GM19240 (cell line): ENCODE measurements around the gene BEST3.
"Not testable (repeated sequence)": the region's sequence is repeated elsewhere in the genome, so short reads cannot be mapped to it uniquely, and the experiment has no call there.

Experiments
- DNase-seq: peaks from one replicate; pipeline ENCODE4 v3.0.0; 2011; ENCODE audit warnings: low spot score; ENCODE audit not compliant: insufficient read length

BEST3 gene

GRCh38 chr12:69688021-69688420 is 11.1 kb downstream of the BEST3 start:
- DNase-seq, result no peak

- no peak for DNase-seq
Measured at GRCh38 chr12:69687390-69687789, 11.7 kb downstream of the BEST3 start.

- DNase-seq, result no peak
Measured at GRCh38 chr12:69686731-69687130, 12.4 kb downstream of the BEST3 start.

- DNase-seq, result no peak
Measured at GRCh38 chr12:69685810-69686209, 13.3 kb downstream of the BEST3 start.

GRCh38 chr12:69684466-69684865 is 14.6 kb downstream of the BEST3 start:
- DNase-seq, result no peak

- no peak for DNase-seq
Measured at GRCh38 chr12:69682110-69682755, 16.9 kb downstream of the BEST3 start.

GRCh38 chr12:69679119-69679518 is 20.0 kb downstream of the BEST3 start:
- DNase-seq, result no peak

- no peak for DNase-seq
Measured at GRCh38 chr12:69676257-69677012, 22.7 kb downstream of the BEST3 start.

- no peak for DNase-seq
Measured at GRCh38 chr12:69672195-69672594, 26.9 kb downstream of the BEST3 start.

GRCh38 chr12:69671597-69671996 is 27.5 kb downstream of the BEST3 start:
- no peak for DNase-seq

- DNase-seq, result no peak
Measured at GRCh38 chr12:69666798-69667197, 32.3 kb downstream of the BEST3 start.

- not testable (repeated sequence) for DNase-seq
Measured at GRCh38 chr12:69664930-69665377, 34.1 kb downstream of the BEST3 start.

GRCh38 chr12:69663726-69664125 is 35.4 kb downstream of the BEST3 start:
- DNase-seq, result no peak

GRCh38 chr12:69662764-69663163 is 36.3 kb downstream of the BEST3 start:
- no peak for DNase-seq

GRCh38 chr12:69661386-69661785 is 37.7 kb downstream of the BEST3 start:
- DNase-seq, result no peak

GRCh38 chr12:69660164-69660863 is 38.8 kb downstream of the BEST3 start:
- DNase-seq, result no peak

GRCh38 chr12:69658203-69658602 is 40.9 kb downstream of the BEST3 start:
- DNase-seq, result no peak

GRCh38 chr12:69657376-69658137 is 41.5 kb downstream of the BEST3 start:
- DNase-seq, result no peak

GRCh38 chr12:69655616-69656340 is 43.3 kb downstream of the BEST3 start:
- no peak for DNase-seq

GRCh38 chr12:69653703-69654102 is 45.4 kb downstream of the BEST3 start:
- no peak for DNase-seq

GRCh38 chr12:69651922-69652321 is 47.2 kb downstream of the BEST3 start:
- no peak for DNase-seq
